ENCODE data around the gene SOWAHB.

- TF ChIP-seq CTCF (IDR thresholded peaks at IDR 0.05; ENCODE audit: control extremely low read depth in 1 of 3, insufficient read depth in 1 of 3, low read depth in 1 of 3, low read length in 3 of 3) = no peak
- TF ChIP-seq ATF2 (IDR thresholded peaks at IDR 0.05; ENCODE audit: low read length) = no peak
- TF ChIP-seq JUND (IDR thresholded peaks at IDR 0.05; ENCODE audit: low read length) = no peak
- no peak for TF ChIP-seq JUN (IDR thresholded peaks at IDR 0.05; ENCODE audit: low read depth, low read length)
- no peak for TF ChIP-seq ZNF274 (IDR thresholded peaks at IDR 0.05; ENCODE audit: borderline replicate concordance, extremely low read depth, low read length)
- no peak for TF ChIP-seq RXRA (IDR thresholded peaks at IDR 0.05; ENCODE audit: insufficient read depth, low read depth, low read length)
These were observed 11.7 kb downstream of the SOWAHB start for GRCh38 chr4:76886214-76886613.

Measured in H1 (cell line).